Measurements from ENCODE around the gene OR52W1.

The OR52W1 gene

DNA sequence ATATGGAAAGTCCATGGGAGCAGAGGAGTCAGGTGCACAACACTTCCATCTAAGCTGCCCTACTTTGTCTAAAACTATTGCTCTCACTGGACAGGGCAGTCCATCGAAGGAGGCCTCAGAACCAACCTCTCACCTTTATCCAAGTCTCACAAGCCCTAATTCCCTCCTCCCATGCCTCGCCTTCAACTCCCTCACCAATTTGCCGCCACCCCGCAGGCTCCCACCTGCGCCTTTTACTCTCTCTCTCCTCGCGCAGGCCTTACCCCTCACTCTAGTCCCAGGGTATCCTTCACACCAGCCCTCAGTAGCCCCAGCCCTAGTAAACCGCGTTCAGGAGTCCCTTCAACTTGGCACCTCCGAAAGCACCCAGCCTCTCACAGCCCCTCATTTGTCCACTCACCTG, 35.0 kb downstream of the OR52W1 start:
- Histone ChIP-seq H3K4me3 (ENCODE audit: low read length) (peak overlapping the region; percentile 98), H3K27ac (ENCODE audit: low read length) (peak overlapping the region; percentile 20; the same call in 1 of the 2 replicates)

GRCh38 chr11:6234387-6235107, 35.5 kb downstream of the OR52W1 start, which contains the start of gene FHIP1B:
Gene FHIP1B (minus strand): TSS chr11:6234636. CDS start chr11:6224516, 10,120 bp downstream.
- H3F3A ChIP-seq (ENCODE audit: insufficient read depth, low read length), result no peaks in the 10 kb centered on the region
- H3K27ac ChIP-seq (ENCODE audit: low read length), result peak within 1 kb of the TSS; percentile 36; the same call in 1 of the 2 replicates
- H4K20me1 ChIP-seq (ENCODE audit: insufficient read depth, low read length), result no peaks in the 10 kb centered on the region
- peaks cover 11% of the 10 kb centered on the region; the same call in 1 of the 2 replicates for H3K4me1 ChIP-seq (ENCODE audit: low read length)
- no peaks in the 10 kb centered on the region for H3K36me3 ChIP-seq (replicated peaks; ENCODE audit: insufficient read depth, low read length)
- H3K4me2 ChIP-seq (ENCODE audit: low read depth, low read length), result peak within 1 kb of the TSS; percentile 96
- TF ChIP-seq CTCF (IDR thresholded peaks at IDR 0.05; ENCODE audit: low read length) (no peak), EZH2 (optimal IDR thresholded peaks at IDR 0.05; ENCODE audit: low read depth, low read length) (no peak), EZH2phosphoT487 (IDR thresholded peaks at IDR 0.05; ENCODE audit: low read length) (no peak)
- peak within 1 kb of the TSS; percentile 98 for H2AFZ ChIP-seq (ENCODE audit: low read length)
- H3K9me2 ChIP-seq (replicated peaks; ENCODE audit: insufficient read depth, low read length), result no peaks in the 10 kb centered on the region
- H3K79me2 ChIP-seq (ENCODE audit: low read length), result peaks cover 47% of the 10 kb centered on the region
- H3K27me3 ChIP-seq (replicated peaks; ENCODE audit: insufficient read depth, low read length), result no peaks in the 10 kb centered on the region
- peak within 1 kb of the TSS; percentile 85 for H3K9ac ChIP-seq (ENCODE audit: low read length)
- H3K4me3 ChIP-seq (ENCODE audit: low read length), result peak within 1 kb of the TSS; percentile 98
- no peaks in the 10 kb centered on the region for H3K9me3 ChIP-seq (replicated peaks; ENCODE audit: insufficient read depth, low read length)
- peak; percentile 99 for DNase-seq

More for the DNA sequence above, 35.0 kb downstream of the OR52W1 start:
- H3K79me2 ChIP-seq (ENCODE audit: low read length), result peaks cover 53% of the 10 kb centered on the region
- H3K9me3 ChIP-seq (replicated peaks; ENCODE audit: insufficient read depth, low read length), result no peaks in the 10 kb centered on the region
- peak; percentile 8 for DNase-seq
- peaks cover 11% of the 10 kb centered on the region; the same call in 1 of the 2 replicates for H3K4me1 ChIP-seq (ENCODE audit: low read length)
- no peaks in the 10 kb centered on the region for H3K36me3 ChIP-seq (replicated peaks; ENCODE audit: insufficient read depth, low read length)
- H3K4me2 ChIP-seq (ENCODE audit: low read depth, low read length), result peak overlapping the region; percentile 87
- peak overlapping the region; percentile 85 for H3K9ac ChIP-seq (ENCODE audit: low read length)
- no peaks in the 10 kb centered on the region for H3K9me2 ChIP-seq (replicated peaks; ENCODE audit: insufficient read depth, low read length)
- TF ChIP-seq EZH2phosphoT487 (IDR thresholded peaks at IDR 0.05; ENCODE audit: low read length) (no peak), CTCF (IDR thresholded peaks at IDR 0.05; ENCODE audit: low read length) (no peak), EZH2 (optimal IDR thresholded peaks at IDR 0.05; ENCODE audit: low read depth, low read length) (no peak)
- no peaks in the 10 kb centered on the region for H4K20me1 ChIP-seq (ENCODE audit: insufficient read depth, low read length)
- peak overlapping the region; percentile 68 for H2AFZ ChIP-seq (ENCODE audit: low read length)
- H3K27me3 ChIP-seq (replicated peaks; ENCODE audit: insufficient read depth, low read length), result no peaks in the 10 kb centered on the region
- no peaks in the 10 kb centered on the region for H3F3A ChIP-seq (ENCODE audit: insufficient read depth, low read length)

DNA sequence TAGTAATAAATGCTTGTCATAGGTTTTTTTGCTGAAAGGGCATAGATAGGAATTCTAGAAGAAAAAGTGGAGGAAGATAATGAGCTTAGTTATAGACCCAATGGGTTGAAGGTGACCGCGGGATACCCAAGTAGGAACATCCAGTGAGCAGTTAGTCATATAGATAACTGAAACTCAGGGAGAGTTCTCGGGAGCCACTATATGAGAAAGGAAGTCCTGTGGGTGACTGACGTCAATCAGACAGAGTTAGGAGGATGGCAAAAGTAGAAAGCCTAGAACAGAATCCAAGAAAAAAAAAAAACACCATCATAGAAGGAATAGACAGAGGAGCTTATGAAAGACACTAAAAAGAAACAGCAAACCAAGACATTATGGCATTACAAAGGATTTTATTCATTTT, 38.2 kb downstream of the OR52W1 start:
- Histone ChIP-seq H3K79me2 (ENCODE audit: low read length) (peaks cover 22% of the 10 kb centered on the region), H3K4me3 (ENCODE audit: low read length) (no peak overlapping the region), H3K9me3 (replicated peaks; ENCODE audit: insufficient read depth, low read length) (no peaks in the 10 kb centered on the region), H3K27me3 (replicated peaks; ENCODE audit: insufficient read depth, low read length) (no peaks in the 10 kb centered on the region), H3K9me2 (replicated peaks; ENCODE audit: insufficient read depth, low read length) (no peaks in the 10 kb centered on the region), H3K4me2 (ENCODE audit: low read depth, low read length) (no peak overlapping the region), H2AFZ (ENCODE audit: low read length) (no peak overlapping the region), H3K36me3 (replicated peaks; ENCODE audit: insufficient read depth, low read length) (no peaks in the 10 kb centered on the region), H3K27ac (ENCODE audit: low read length) (no peak overlapping the region), H3F3A (ENCODE audit: insufficient read depth, low read length) (no peaks in the 10 kb centered on the region), H3K4me1 (ENCODE audit: low read length) (peaks cover 11% of the 10 kb centered on the region; the same call in 1 of the 2 replicates), H3K9ac (ENCODE audit: low read length) (no peak overlapping the region), H4K20me1 (ENCODE audit: insufficient read depth, low read length) (no peaks in the 10 kb centered on the region)
- TF ChIP-seq EZH2 (optimal IDR thresholded peaks at IDR 0.05; ENCODE audit: low read depth, low read length) (no peak), EZH2phosphoT487 (IDR thresholded peaks at IDR 0.05; ENCODE audit: low read length) (no peak)
- DNase-seq, result no peak

All from MM.1S (cell line).